ENCODE results near the gene CYP3A5. TPM values are rescaled to one million over a fixed set of nuclear protein-coding genes. Genes with fewer than 3 reads are reported as not detected.

Gene CYP3A5
- total and polyA plus RNA-seq, 2 of the 13 experiments (the other 11 are each of a cell fraction or from before 2014, with no cell fraction given): 5.7 to 9.3 TPM

DNA sequence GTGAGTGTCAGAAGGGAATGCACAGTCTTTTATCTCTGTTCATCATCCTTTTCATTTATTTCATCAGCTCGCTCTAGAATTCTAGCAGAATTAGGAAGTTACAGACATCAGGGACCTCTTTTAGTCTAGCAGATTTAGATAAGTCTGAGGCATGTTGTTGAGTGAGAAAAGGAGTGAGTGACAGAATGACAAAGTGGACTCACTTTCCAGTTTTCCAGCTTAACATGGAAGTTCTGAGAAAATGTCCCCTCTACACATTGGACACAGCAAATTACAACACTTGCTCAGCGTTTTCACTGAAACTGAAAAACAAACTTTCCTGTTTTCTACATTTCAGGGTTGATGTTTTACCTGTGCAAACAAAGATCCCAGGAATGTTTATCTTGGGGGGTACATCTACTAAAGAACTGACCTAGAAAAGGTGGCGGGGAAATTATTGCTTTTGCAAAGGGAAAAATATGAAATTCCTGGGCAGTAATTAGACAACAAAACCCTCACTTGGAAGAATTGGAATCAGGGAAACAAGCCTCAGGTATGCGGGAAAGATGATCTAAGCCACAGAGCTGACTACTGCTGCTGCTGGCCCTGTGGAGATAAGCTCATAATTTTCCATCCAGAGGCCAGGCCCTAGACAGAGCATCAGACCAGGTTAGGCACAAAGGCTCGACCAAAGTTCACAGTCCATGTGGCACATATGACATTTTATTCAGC is 14.6 kb upstream of the CYP3A5 start:
- peak overlapping the region; percentile 94 for H3K4me2 ChIP-seq (ENCODE audit: low read depth, low read length)
- peak; percentile 86 for ATAC-seq
- no peaks in the 10 kb centered on the region for H3K79me2 ChIP-seq (ENCODE audit: insufficient read depth, low read length)
- H3K4me3 ChIP-seq (replicated peaks in 1 of 3; ENCODE audit: insufficient read depth in 1 of 3, low read depth in 2 of 3, low read length in 3 of 3): peak overlapping the region; percentile 38 to 65 (median 38); a peak in 5 of 6 replicates
- intact Hi-C loops (cut with micrococcal nuclease; ENCODE audit: unreplicated experiment) (loop anchor here (1.0 to 5.0 kb wide), 2 partner anchors 35 to 62 kb away; no protein-coding TSS in a partner anchor), in situ Hi-C loops (cut with HindIII; ENCODE audit: extremely low pct_ligation_motif_present, low pct_unique_long_range_greater_than_20kb) (no loop called here)
- POLR2A ChIA-PET: interaction anchor here (0.7 to 4.4 kb wide), 25 partner anchors 8 to 309 kb away, joined by 3 to 119 read pairs (median 6); partner anchors contain the start of genes CPSF4, CYP3A43, CYP3A5 and CYP3A7
- no peaks in the 10 kb centered on the region for H3K9me3 ChIP-seq (ENCODE audit: low read length)
- WGBS (ENCODE audit: low lambda C conversion rate): under 1% methylated on average over 5 of the region's 5 CpGs
- FAIRE-seq: peak; percentile 57
- H2AFZ ChIP-seq (ENCODE audit: low read length): no peak overlapping the region
- no peaks in the 10 kb centered on the region for H4K20me1 ChIP-seq (ENCODE audit: insufficient read depth, low read length)
- H3K36me3 ChIP-seq (replicated peaks in 1 of 2; ENCODE audit: control insufficient read depth in 1 of 2, insufficient read depth in 2 of 2, low read length in 2 of 2): no peaks in the 10 kb centered on the region
- peak; percentile 91 for DNase-seq (ENCODE audit: low spot score)
- no peaks in the 10 kb centered on the region for H3K27me3 ChIP-seq (ENCODE audit: control insufficient read depth in 1 of 2, insufficient read depth in 2 of 2, low read length in 2 of 2)
- H3K9ac ChIP-seq (ENCODE audit: insufficient read depth, low read depth, low read length): peak overlapping the region; percentile 89
- CTCF ChIA-PET (ENCODE audit: low intra/inter-chr PET ratio, low total read pairs): no interaction called here
- H3K4me1 ChIP-seq (ENCODE audit: insufficient read depth, low read length): peaks cover 79% of the 10 kb centered on the region
- peak overlapping the region; percentile 97 for H3K27ac ChIP-seq (ENCODE audit: extremely low read length, insufficient read depth, low read length)
- BruUV-seq (replicated peaks): no TSS peak
- TF ChIP-seq ZNF883 (CRISPR knock-in tag; IDR thresholded peaks at IDR 0.05; ENCODE audit: not compliant biosample characterization) (no peak), ZSCAN31 (CRISPR knock-in tag; IDR thresholded peaks at IDR 0.05; ENCODE audit: low read depth) (no peak), NR2F2 (IDR thresholded peaks at IDR 0.05; ENCODE audit: borderline replicate concordance, low read depth) (peak; percentile 62; the same call in 1 of the 2 replicates), ZMAT3 (CRISPR knock-in tag; conservative IDR thresholded peaks at IDR 0.05) (no peak), IKZF4 (CRISPR knock-in tag; IDR thresholded peaks at IDR 0.05; ENCODE audit: borderline replicate concordance, low read depth, not compliant biosample characterization) (no peak), KLF11 (CRISPR knock-in tag; IDR thresholded peaks at IDR 0.05) (no peak), ZNF451 (CRISPR knock-in tag; IDR thresholded peaks at IDR 0.05) (no peak), MIER2 (CRISPR knock-in tag; IDR thresholded peaks at IDR 0.05) (no peak), POLR2AphosphoS2 (IDR thresholded peaks at IDR 0.05; ENCODE audit: low read depth, low read length) (no peak), MIXL1 (CRISPR knock-in tag; IDR thresholded peaks at IDR 0.05) (peak; percentile 32; the same call in 1 of the 2 replicates), ZNF496 (CRISPR knock-in tag; IDR thresholded peaks at IDR 0.05; ENCODE audit: insufficient replicate concordance) (no peak), ZNF234 (CRISPR knock-in tag; conservative IDR thresholded peaks at IDR 0.05) (no peak), ETV5 (CRISPR knock-in tag; IDR thresholded peaks at IDR 0.05; ENCODE audit: borderline replicate concordance) (no peak), IRX3 (CRISPR knock-in tag; IDR thresholded peaks at IDR 0.05; ENCODE audit: borderline replicate concordance, low read depth) (no peak), ZNF563 (CRISPR knock-in tag; IDR thresholded peaks at IDR 0.05) (no peak), ZNF331 (CRISPR knock-in tag; IDR thresholded peaks at IDR 0.05) (no peak), DR1 (CRISPR knock-in tag; IDR thresholded peaks at IDR 0.05) (no peak), ZFP90 (CRISPR knock-in tag; IDR thresholded peaks at IDR 0.05; ENCODE audit: borderline replicate concordance) (no peak), NKX3-1 (CRISPR knock-in tag; IDR thresholded peaks at IDR 0.05) (0 out of 2 replicates have a peak, but pooled peaks have one; percentile 44)
- TF ChIP-seq, protein P1, sequence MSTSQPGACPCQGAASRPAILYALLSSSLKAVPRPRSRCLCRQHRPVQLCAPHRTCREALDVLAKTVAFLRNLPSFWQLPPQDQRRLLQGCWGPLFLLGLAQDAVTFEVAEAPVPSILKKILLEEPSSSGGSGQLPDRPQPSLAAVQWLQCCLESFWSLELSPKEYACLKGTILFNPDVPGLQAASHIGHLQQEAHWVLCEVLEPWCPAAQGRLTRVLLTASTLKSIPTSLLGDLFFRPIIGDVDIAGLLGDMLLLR (CRISPR knock-in tag; IDR thresholded peaks at IDR 0.05): no peak
- TF ChIP-seq, protein P2, sequence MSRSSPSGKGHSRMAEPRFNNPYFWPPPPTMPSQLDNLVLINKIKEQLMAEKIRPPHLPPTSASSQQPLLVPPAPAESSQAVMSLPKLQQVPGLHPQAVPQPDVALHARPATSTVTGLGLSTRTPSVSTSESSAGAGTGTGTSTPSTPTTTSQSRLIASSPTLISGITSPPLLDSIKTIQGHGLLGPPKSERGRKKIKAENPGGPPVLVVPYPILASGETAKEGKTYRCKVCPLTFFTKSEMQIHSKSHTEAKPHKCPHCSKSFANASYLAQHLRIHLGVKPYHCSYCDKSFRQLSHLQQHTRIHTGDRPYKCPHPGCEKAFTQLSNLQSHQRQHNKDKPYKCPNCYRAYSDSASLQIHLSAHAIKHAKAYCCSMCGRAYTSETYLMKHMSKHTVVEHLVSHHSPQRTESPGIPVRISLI (CRISPR knock-in tag; IDR thresholded peaks at IDR 0.05; ENCODE audit: borderline replicate concordance): no peak; the same call in 1 of the 2 replicates
- TF ChIP-seq, protein P3, sequence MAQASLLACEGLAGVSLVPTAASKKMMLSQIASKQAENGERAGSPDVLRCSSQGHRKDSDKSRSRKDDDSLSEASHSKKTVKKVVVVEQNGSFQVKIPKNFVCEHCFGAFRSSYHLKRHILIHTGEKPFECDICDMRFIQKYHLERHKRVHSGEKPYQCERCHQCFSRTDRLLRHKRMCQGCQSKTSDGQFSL (CRISPR knock-in tag; IDR thresholded peaks at IDR 0.05): peak; percentile 38; the same call in 1 of the 2 replicates
- TF ChIP-seq, protein P4, sequence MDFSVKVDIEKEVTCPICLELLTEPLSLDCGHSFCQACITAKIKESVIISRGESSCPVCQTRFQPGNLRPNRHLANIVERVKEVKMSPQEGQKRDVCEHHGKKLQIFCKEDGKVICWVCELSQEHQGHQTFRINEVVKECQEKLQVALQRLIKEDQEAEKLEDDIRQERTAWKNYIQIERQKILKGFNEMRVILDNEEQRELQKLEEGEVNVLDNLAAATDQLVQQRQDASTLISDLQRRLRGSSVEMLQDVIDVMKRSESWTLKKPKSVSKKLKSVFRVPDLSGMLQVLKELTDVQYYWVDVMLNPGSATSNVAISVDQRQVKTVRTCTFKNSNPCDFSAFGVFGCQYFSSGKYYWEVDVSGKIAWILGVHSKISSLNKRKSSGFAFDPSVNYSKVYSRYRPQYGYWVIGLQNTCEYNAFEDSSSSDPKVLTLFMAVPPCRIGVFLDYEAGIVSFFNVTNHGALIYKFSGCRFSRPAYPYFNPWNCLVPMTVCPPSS (IDR thresholded peaks at IDR 0.05): no peak

Data from HepG2 (cell line).